ENCODE data around the gene SH3RF2. TPM values are rescaled to one million over a fixed set of nuclear protein-coding genes. Genes with fewer than 3 reads are reported as not detected.

Gene SH3RF2
- total and polyA plus RNA-seq, 10 of the 15 experiments (the other 5 are each of a cell fraction or from before 2014, with no cell fraction given) = 0.15 TPM; not detected in 9

- BruUV-seq (replicated peaks) = no TSS peak
- DNase-seq (ENCODE audit: low read depth, low spot score) (no peak), FAIRE-seq (no peak), ATAC-seq (no peak)
- TF ChIP-seq CBFB (IDR thresholded peaks at IDR 0.05; ENCODE audit: low read depth) (no peak), RAD21 (IDR thresholded peaks at IDR 0.05; ENCODE audit: insufficient read depth, low read depth, low read length) (no peak), STAT1 (conservative IDR thresholded peaks at IDR 0.05) (no peak), ESRRA (IDR thresholded peaks at IDR 0.05; ENCODE audit: low read length) (no peak), CHD1 (IDR thresholded peaks at IDR 0.05; ENCODE audit: low read depth, low read length) (no peak), JUND (IDR thresholded peaks at IDR 0.05; ENCODE audit: low read depth, low read length) (no peak), ZNF622 (IDR thresholded peaks at IDR 0.05) (no peak), POU2F2 (IDR thresholded peaks at IDR 0.05; ENCODE audit: borderline replicate concordance, low read depth, low read length) (no peak), CHD2 (IDR thresholded peaks at IDR 0.05; ENCODE audit: borderline replicate concordance, low read depth, low read length) (no peak)
- TF ChIP-seq, protein P1, sequence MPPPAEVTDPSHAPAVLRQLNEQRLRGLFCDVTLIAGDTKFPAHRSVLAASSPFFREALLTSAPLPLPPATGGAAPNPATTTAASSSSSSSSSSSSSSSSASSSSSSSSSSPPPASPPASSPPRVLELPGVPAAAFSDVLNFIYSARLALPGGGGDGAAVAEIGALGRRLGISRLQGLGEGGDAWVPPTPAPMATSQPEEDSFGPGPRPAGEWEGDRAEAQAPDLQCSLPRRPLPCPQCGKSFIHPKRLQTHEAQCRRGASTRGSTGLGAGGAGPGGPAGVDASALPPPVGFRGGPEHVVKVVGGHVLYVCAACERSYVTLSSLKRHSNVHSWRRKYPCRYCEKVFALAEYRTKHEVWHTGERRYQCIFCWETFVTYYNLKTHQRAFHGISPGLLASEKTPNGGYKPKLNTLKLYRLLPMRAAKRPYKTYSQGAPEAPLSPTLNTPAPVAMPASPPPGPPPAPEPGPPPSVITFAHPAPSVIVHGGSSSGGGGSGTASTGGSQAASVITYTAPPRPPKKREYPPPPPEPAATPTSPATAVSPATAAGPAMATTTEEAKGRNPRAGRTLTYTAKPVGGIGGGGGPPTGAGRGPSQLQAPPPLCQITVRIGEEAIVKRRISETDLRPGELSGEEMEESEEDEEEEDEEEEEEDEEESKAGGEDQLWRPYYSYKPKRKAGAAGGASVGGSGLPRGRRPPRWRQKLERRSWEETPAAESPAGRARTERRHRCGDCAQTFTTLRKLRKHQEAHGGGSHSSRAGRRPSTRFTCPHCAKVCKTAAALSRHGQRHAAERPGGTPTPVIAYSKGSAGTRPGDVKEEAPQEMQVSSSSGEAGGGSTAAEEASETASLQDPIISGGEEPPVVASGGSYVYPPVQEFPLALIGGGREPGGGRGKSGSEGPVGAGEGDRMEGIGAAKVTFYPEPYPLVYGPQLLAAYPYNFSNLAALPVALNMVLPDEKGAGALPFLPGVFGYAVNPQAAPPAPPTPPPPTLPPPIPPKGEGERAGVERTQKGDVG (CRISPR knock-in tag; IDR thresholded peaks at IDR 0.05) = no peak
- H4K20me1 ChIP-seq (ENCODE audit: control insufficient read depth, insufficient read depth) = no peaks in the 10 kb centered on the region
- no peaks in the 10 kb centered on the region for H3K36me3 ChIP-seq (ENCODE audit: control insufficient read depth in 2 of 2, insufficient read depth in 2 of 2, low read length in 1 of 2)
- RAD21 ChIA-PET (ENCODE audit: unreplicated experiment) = no interaction called here
- no peak overlapping the region for H2AFZ ChIP-seq (ENCODE audit: control insufficient read depth, low read depth, low read length)
- H3K27ac ChIP-seq (ENCODE audit: control insufficient read depth, insufficient read depth) = no peak overlapping the region
- POLR2A ChIA-PET = no interaction called here
- no peak overlapping the region for H3K9ac ChIP-seq (ENCODE audit: control insufficient read depth, insufficient read depth, low read length)
- SMC1A ChIA-PET (ENCODE audit: uncharacterized antibody, unreplicated experiment) = no interaction called here
- CTCF ChIA-PET = no interaction called here
- H3K4me2 ChIP-seq (ENCODE audit: control insufficient read depth, insufficient read depth) = no peak overlapping the region
- intact Hi-C loops (cut with micrococcal nuclease; ENCODE audit: unreplicated experiment) = no loop called here
- H3K79me2 ChIP-seq (ENCODE audit: control insufficient read depth, insufficient read depth, low read length) = no peaks in the 10 kb centered on the region
- no peak overlapping the region for H3K4me3 ChIP-seq
- no peaks in the 10 kb centered on the region for H3K9me3 ChIP-seq (replicated peaks; ENCODE audit: control insufficient read depth, insufficient read depth, low read length)
- H3K4me1 ChIP-seq (ENCODE audit: control insufficient read depth, insufficient read depth, low read length) = no peaks in the 10 kb centered on the region
- WGBS (ENCODE audit: insufficient coverage, insufficient replicate concordance, low lambda C conversion rate, missing lambda C conversion rate) = 19% methylated on average over 3 of the region's 3 CpGs
- in situ Hi-C loops (cut with MboI) = no loop called here
- H3K27me3 ChIP-seq (replicated peaks in 1 of 2; ENCODE audit: control insufficient read depth in 2 of 2, insufficient read depth in 2 of 2, low read length in 1 of 2) = no peaks in the 10 kb centered on the region
Measured at GRCh38 chr5:146007270-146007669, 70.9 kb downstream of the SH3RF2 start.

All from GM12878 (cell line).